ENCODE measurements around the gene WASHC3.

Gene WASHC3

DNA sequence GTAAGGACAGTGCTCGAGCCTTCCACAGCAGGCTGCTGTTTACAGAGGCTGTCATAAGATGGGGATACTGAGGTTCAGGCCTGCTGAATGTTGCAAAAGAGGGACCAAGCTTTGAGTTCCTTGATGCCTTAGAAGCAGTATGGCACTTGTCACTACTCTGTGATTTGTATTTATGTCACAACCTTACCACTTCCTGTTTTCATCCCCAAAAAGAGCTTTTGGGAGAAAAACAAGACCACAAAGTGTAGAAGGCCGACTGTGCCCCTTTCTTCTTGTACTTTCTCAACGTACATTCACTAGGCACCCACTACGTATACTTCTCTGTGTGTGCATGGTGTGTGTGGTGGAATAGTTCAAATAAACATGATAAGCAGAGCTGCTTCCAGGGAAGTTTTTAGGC, 94.3 kb downstream of the WASHC3 start:
- DNase-seq (ENCODE audit: low read depth): no peak

DNA sequence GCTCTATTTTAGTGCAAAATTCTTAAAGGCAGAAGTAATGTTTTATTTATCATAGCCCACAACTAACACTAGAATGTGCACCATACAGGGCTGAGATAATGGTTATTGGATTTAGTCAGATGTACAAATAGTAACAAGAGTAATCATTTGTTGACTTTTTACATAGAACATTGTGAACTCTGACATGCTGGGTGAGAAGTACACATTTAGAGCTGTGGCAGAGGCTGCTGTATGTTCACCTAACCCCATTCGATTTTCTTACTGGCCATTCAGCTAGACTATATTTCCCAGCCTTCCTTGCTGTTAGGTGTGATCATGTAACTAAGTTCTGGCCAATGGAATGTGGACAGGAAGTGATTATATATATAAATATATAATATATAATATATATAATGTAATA, 95.3 kb downstream of the WASHC3 start:
- no peak for DNase-seq (ENCODE audit: low read depth)

DNA sequence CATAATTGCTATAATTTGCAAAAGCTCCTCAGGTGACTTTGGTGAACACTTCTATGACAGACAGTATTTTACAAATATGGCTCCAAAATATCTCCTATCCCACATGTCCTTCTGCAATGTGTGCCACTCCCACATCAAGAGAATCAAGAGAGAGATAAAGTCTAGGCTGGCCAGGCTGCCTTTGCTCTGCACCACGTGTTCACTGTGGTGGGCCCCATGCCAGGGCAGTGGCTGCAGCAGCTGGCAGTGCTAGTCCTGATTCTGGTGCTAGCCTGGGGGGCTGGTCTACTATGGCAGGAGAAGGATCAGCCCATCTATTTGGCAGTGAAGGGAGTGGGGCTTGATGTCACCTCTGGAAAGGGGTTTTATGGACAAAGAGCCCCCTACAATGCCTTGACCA, 98.1 kb downstream of the WASHC3 start:
- no peak for DNase-seq (ENCODE audit: low read depth)

Measured in CMK (cell line).